Measurements from ENCODE around the gene SLC49A3.

The SLC49A3 gene

DNA sequence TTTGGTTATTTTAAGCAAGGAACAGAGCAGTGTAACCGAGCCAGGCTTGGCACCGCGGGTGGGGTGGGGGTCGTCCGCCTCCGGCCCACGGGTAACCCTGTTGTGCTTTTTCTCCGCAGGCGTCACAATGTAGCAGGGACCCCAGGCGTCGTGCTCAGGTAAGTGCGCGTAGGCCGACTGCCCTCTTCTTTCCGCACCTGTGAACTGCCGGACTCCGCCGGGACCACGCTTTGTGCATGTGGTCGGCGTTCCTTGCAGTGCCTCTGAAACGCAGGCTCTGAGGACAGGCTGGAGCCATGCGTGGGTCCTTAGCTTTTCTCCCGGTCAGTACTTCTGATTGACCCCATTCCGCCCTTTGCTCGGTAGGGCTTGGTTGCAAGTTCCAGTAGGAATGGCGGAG, 41.6 kb upstream of the SLC49A3 start:
- WGBS = 96% methylated on average over 27 of the region's 27 CpGs
- Histone ChIP-seq H3K9me3 (ENCODE audit: insufficient read depth, low read depth, low read length) (no peaks in the 10 kb centered on the region), H3K4me3 (ENCODE audit: low read length) (no peak overlapping the region), H3K36me3 (ENCODE audit: insufficient read depth, low read length) (peaks cover 40% of the 10 kb centered on the region), H3K27me3 (ENCODE audit: insufficient read depth, low read length) (no peaks in the 10 kb centered on the region), H3K9ac (ENCODE audit: low read depth, low read length) (no peak overlapping the region), H3K27ac (ENCODE audit: low read depth, low read length) (no peak overlapping the region), H3K4me1 (ENCODE audit: insufficient read depth, low read length) (no peaks in the 10 kb centered on the region)

DNA sequence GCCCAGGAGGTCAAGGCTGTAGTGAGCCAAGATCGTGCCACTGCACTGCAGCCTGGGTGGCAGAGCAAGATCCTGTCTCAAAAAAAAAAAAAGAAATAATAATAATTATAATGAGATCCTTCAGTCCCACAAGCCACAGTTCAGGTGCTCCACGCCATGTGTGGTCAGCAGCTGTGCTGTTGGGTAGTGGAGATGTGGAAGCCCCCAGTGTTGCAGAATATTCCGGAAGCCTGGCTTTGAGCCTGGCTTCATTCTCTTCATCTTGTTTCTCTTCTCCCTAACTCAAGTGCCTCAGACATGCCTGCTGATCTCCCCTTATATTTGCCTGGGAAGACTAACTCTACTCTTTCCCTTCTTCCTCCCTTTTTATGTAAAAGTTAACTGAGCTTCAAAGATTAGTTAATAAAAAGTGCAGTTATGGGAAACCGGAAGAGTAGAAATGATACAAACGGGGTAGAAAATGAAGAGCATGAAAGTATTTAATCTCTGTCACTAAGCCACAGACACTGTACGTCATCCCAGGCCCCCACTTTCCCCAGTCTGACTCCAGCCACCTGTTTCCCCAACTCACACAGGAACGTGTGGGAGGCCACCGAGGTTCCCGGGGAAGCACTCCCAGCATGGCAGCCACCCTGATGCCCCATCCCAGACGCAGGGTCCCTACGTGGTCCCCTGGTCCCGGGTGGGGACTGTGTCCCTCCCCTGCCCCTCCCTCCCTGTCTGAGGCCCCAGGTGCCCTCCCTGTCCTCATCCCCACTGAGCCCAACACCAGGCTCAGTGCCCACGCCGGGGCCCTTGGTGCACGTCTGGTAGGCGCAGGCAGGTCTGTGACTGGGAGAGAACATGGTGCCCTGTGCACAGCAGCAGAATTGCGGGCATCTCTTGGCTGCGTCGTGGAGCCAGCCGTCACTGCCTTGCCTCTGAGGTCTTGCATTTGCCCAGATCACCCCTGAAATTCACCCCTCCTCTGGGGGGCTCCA, 40.7 kb upstream of the SLC49A3 start:
- 96% methylated on average over 20 of the region's 20 CpGs for WGBS
- H3K36me3 ChIP-seq (ENCODE audit: insufficient read depth, low read length) = peaks cover 31% of the 10 kb centered on the region
- H3K4me3 ChIP-seq (ENCODE audit: low read length) = no peak overlapping the region
- no peaks in the 10 kb centered on the region for H3K27me3 ChIP-seq (ENCODE audit: insufficient read depth, low read length)
- no peaks in the 10 kb centered on the region for H3K4me1 ChIP-seq (ENCODE audit: insufficient read depth, low read length)
- no peak overlapping the region for H3K9ac ChIP-seq (ENCODE audit: low read depth, low read length)
- no peaks in the 10 kb centered on the region for H3K9me3 ChIP-seq (ENCODE audit: insufficient read depth, low read depth, low read length)
- H3K27ac ChIP-seq (ENCODE audit: low read depth, low read length) = no peak overlapping the region

DNA sequence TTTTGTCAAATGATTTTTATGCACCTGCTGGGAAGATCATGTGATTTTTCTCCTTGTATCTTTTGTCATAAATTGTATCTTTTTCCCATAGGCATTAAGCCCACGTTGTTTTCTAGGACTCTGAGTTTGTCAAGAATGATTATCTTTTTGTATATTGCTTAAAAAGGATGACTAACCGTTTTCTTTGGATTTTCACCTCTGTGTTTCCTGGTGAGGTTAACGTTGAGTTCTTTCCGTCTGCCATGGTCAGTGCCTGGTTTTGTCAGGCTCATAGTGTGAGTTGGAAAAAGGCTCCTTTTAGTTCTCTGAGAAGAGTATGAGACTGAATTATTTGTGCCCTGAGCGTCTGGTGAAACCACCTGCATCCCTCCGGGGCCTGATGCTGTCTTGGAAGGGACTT, 38.6 kb upstream of the SLC49A3 start:
- no peak overlapping the region for H3K27ac ChIP-seq (ENCODE audit: low read depth, low read length)
- 89% methylated on average over 6 of the region's 6 CpGs for WGBS
- no peak overlapping the region for H3K4me3 ChIP-seq (ENCODE audit: low read length)
- H3K4me1 ChIP-seq (ENCODE audit: insufficient read depth, low read length) = no peaks in the 10 kb centered on the region
- no peak overlapping the region for H3K9ac ChIP-seq (ENCODE audit: low read depth, low read length)
- no peaks in the 10 kb centered on the region for H3K9me3 ChIP-seq (ENCODE audit: insufficient read depth, low read depth, low read length)
- H3K36me3 ChIP-seq (ENCODE audit: insufficient read depth, low read length) = peaks cover 11% of the 10 kb centered on the region
- no peaks in the 10 kb centered on the region for H3K27me3 ChIP-seq (ENCODE audit: insufficient read depth, low read length)

- no peaks in the 10 kb centered on the region for H3K27me3 ChIP-seq (ENCODE audit: insufficient read depth, low read length)
- H3K36me3 ChIP-seq (ENCODE audit: insufficient read depth, low read length) = peaks cover 12% of the 10 kb centered on the region
- H3K27ac ChIP-seq (ENCODE audit: low read depth, low read length) = no peak overlapping the region
- no peak overlapping the region for H3K4me3 ChIP-seq (ENCODE audit: low read length)
- no peaks in the 10 kb centered on the region for H3K9me3 ChIP-seq (ENCODE audit: insufficient read depth, low read depth, low read length)
- H3K9ac ChIP-seq (ENCODE audit: low read depth, low read length) = no peak overlapping the region
- H3K4me1 ChIP-seq (ENCODE audit: insufficient read depth, low read length) = no peaks in the 10 kb centered on the region
- 95% methylated on average over 17 of the region's 17 CpGs for WGBS
Measured at GRCh38 chr4:726838-727237, 37.9 kb upstream of the SLC49A3 start.

- Histone ChIP-seq H3K36me3 (ENCODE audit: insufficient read depth, low read length) (peaks cover 12% of the 10 kb centered on the region), H3K4me1 (ENCODE audit: insufficient read depth, low read length) (no peaks in the 10 kb centered on the region), H3K9me3 (ENCODE audit: insufficient read depth, low read depth, low read length) (no peaks in the 10 kb centered on the region), H3K27me3 (ENCODE audit: insufficient read depth, low read length) (no peaks in the 10 kb centered on the region), H3K9ac (ENCODE audit: low read depth, low read length) (no peak overlapping the region), H3K27ac (ENCODE audit: low read depth, low read length) (no peak overlapping the region), H3K4me3 (ENCODE audit: low read length) (no peak overlapping the region)
- 93% methylated on average over 13 of the region's 16 CpGs for WGBS
Measured at GRCh38 chr4:726235-726787, 37.4 kb upstream of the SLC49A3 start.

GRCh38 chr4:725391-726234, 36.7 kb upstream of the SLC49A3 start:
- H3K27me3 ChIP-seq (ENCODE audit: insufficient read depth, low read length) = no peaks in the 10 kb centered on the region
- WGBS = 95% methylated on average over 41 of the region's 41 CpGs
- H3K4me1 ChIP-seq (ENCODE audit: insufficient read depth, low read length) = no peaks in the 10 kb centered on the region
- H3K36me3 ChIP-seq (ENCODE audit: insufficient read depth, low read length) = peaks cover 5% of the 10 kb centered on the region
- H3K27ac ChIP-seq (ENCODE audit: low read depth, low read length) = no peak overlapping the region
- H3K9ac ChIP-seq (ENCODE audit: low read depth, low read length) = no peak overlapping the region
- no peaks in the 10 kb centered on the region for H3K9me3 ChIP-seq (ENCODE audit: insufficient read depth, low read depth, low read length)
- no peak overlapping the region for H3K4me3 ChIP-seq (ENCODE audit: low read length)

DNA sequence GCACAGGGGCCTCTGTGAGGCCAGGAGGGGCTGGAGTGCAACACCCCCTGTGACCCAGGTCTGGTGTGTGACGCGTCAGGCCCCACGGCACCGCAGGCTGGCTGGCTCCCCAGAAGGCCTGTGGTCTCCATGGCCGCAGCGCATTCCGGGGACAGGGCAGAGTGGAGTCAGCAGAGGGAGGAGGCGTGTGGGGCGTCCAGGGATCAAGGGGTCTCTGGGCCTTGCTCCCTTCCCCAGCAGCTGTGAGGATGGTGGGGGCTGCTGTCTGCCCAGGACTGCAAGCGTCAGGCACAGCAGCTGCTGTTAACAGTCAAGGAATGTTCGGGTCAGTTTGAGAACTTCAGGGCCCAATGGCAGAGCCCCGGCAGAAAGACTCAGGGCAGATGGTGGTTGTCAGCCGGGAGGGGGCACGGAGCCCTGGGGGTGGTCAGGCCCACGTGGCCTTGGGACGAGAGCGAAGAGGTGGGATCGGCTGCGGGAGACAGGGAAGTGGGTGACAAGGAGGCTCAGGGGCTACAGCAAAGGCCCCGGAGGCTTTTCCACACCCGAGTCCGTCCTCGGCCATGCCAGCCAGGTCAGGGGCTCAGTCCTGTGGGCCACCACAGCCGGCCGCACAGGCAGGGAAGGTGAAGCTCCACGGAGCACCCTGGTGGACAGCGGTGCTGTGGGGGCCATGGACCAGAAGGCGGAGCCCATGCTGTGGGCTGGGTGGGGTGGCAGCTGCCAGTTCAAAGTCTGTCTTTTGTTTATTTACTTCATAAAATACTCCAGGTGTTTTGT, 35.0 kb upstream of the SLC49A3 start:
- WGBS = 95% methylated on average over 28 of the region's 28 CpGs
- no peaks in the 10 kb centered on the region for H3K27me3 ChIP-seq (ENCODE audit: insufficient read depth, low read length)
- no peak overlapping the region for H3K27ac ChIP-seq (ENCODE audit: low read depth, low read length)
- no peaks in the 10 kb centered on the region for H3K9me3 ChIP-seq (ENCODE audit: insufficient read depth, low read depth, low read length)
- peaks cover 5% of the 10 kb centered on the region; the same call in 1 of the 2 replicates for H3K36me3 ChIP-seq (ENCODE audit: insufficient read depth, low read length)
- H3K4me1 ChIP-seq (ENCODE audit: insufficient read depth, low read length) = no peaks in the 10 kb centered on the region
- no peak overlapping the region for H3K4me3 ChIP-seq (ENCODE audit: low read length)
- H3K9ac ChIP-seq (ENCODE audit: low read depth, low read length) = no peak overlapping the region

GRCh38 chr4:722851-723360, 34.0 kb upstream of the SLC49A3 start:
- Histone ChIP-seq H3K36me3 (ENCODE audit: insufficient read depth, low read length) (peaks cover 5% of the 10 kb centered on the region; the same call in 1 of the 2 replicates), H3K4me3 (ENCODE audit: low read length) (no peak overlapping the region), H3K9me3 (ENCODE audit: insufficient read depth, low read depth, low read length) (no peaks in the 10 kb centered on the region), H3K27ac (ENCODE audit: low read depth, low read length) (no peak overlapping the region), H3K27me3 (ENCODE audit: insufficient read depth, low read length) (no peaks in the 10 kb centered on the region), H3K4me1 (ENCODE audit: insufficient read depth, low read length) (no peaks in the 10 kb centered on the region), H3K9ac (ENCODE audit: low read depth, low read length) (no peak overlapping the region)
- 97% methylated on average over 61 of the region's 61 CpGs for WGBS

DNA sequence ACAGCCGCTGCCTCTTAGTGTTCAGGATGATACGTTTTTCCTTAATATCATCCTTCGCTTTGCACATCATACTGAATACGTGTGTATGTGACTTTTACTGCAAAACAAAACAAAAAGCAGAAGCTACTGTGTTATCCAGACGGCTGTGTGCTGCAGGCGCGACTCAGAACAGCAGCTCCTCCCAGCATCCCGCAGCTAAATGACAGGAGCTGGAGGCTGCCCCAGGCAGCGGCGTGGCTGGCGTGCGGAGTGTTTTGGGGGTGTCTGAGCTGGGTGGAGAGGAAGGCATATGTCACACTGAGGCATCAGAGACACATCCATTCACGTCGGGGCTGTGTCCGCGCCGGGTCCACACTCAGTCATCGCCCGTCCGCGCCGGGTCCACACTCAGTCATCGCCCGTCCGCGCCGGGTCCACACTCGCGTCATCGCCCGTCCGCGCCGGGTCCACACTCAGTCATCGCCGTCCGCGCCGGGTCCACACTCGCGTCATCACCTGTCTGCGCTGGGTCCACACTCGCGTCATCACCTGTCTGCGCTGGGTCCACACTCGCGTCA, 33.3 kb upstream of the SLC49A3 start:
- H3K27ac ChIP-seq (ENCODE audit: low read depth, low read length) = no peak overlapping the region
- H3K4me3 ChIP-seq (ENCODE audit: low read length) = no peak overlapping the region
- WGBS = 97% methylated on average over 47 of the region's 47 CpGs
- peaks cover 5% of the 10 kb centered on the region; the same call in 1 of the 2 replicates for H3K36me3 ChIP-seq (ENCODE audit: insufficient read depth, low read length)
- H3K27me3 ChIP-seq (ENCODE audit: insufficient read depth, low read length) = no peaks in the 10 kb centered on the region
- H3K4me1 ChIP-seq (ENCODE audit: insufficient read depth, low read length) = no peaks in the 10 kb centered on the region
- no peaks in the 10 kb centered on the region for H3K9me3 ChIP-seq (ENCODE audit: insufficient read depth, low read depth, low read length)
- H3K9ac ChIP-seq (ENCODE audit: low read depth, low read length) = no peak overlapping the region

Data from HUES64 (cell line).